Colon (tissue), 2 donors: ENCODE data around the gene MRPL12.
"Not testable (repeated sequence)": the region's sequence is repeated elsewhere in the genome, so short reads cannot be mapped to it uniquely, and the experiment has no call there.

ENCODE experiments used
- FAIRE-seq: peaks from 2 replicates; lab custom pipeline; 2012; peaks lifted over from hg19 to GRCh38; lab: Jason Lieb, UNC
- donor health status: control.
- donor health status: control.

MRPL12 gene

GRCh38 chr17:81716674-81716996 is 13.5 kb downstream of the MRPL12 start:
- no peak for FAIRE-seq

- no peak for FAIRE-seq
Measured at GRCh38 chr17:81717049-81717765, 14.0 kb downstream of the MRPL12 start.

GRCh38 chr17:81717766-81718089 is 14.6 kb downstream of the MRPL12 start:
- FAIRE-seq, result no peak

- no peak for FAIRE-seq
Measured at GRCh38 chr17:81719410-81720266, 16.5 kb downstream of the MRPL12 start.

- FAIRE-seq, result no peak
Measured at GRCh38 chr17:81720267-81721071, 17.3 kb downstream of the MRPL12 start.

- no peak for FAIRE-seq
Measured at GRCh38 chr17:81722184-81723120, 19.3 kb downstream of the MRPL12 start.

GRCh38 chr17:81723651-81724209 is 20.6 kb downstream of the MRPL12 start:
- FAIRE-seq, result no peak

GRCh38 chr17:81725439-81725838 is 22.3 kb downstream of the MRPL12 start:
- FAIRE-seq, result no peak

- FAIRE-seq, result no peak
Measured at GRCh38 chr17:81726004-81726403, 22.8 kb downstream of the MRPL12 start.

- no peak for FAIRE-seq
Measured at GRCh38 chr17:81727324-81728031, 24.3 kb downstream of the MRPL12 start.

- no peak for FAIRE-seq
Measured at GRCh38 chr17:81733507-81734404, 30.6 kb downstream of the MRPL12 start.

- no peak for FAIRE-seq
Measured at GRCh38 chr17:81734405-81735263, 31.5 kb downstream of the MRPL12 start.

GRCh38 chr17:81735264-81736102 is 32.3 kb downstream of the MRPL12 start:
- no peak for FAIRE-seq

- FAIRE-seq, result no peak
Measured at GRCh38 chr17:81737947-81738800, 35.0 kb downstream of the MRPL12 start.

GRCh38 chr17:81738801-81739393 is 35.7 kb downstream of the MRPL12 start:
- FAIRE-seq, result no peak

GRCh38 chr17:81739593-81739992 is 36.4 kb downstream of the MRPL12 start:
- not testable (repeated sequence) for FAIRE-seq
